ENCODE results near the gene PTPRD. TPM values are rescaled to one million over a fixed set of nuclear protein-coding genes. Genes with fewer than 3 reads are reported as not detected.
A peak's percentile ranks its signal among the peaks of the same experiment; 100 is the strongest.

Gene PTPRD
- total and polyA plus RNA-seq, 4 donors, result 97.4 to 229 (median 161) TPM

- no peak overlapping the region for H3K27ac ChIP-seq (ENCODE audit: low read depth, low read length)
- H3K27me3 ChIP-seq (ENCODE audit: control insufficient read depth, insufficient read depth, low read length), result no peaks in the 10 kb centered on the region
- no peaks in the 10 kb centered on the region for H3K9me3 ChIP-seq (ENCODE audit: control insufficient read depth, insufficient read depth, low read length)
- H3K4me1 ChIP-seq (ENCODE audit: control insufficient read depth, insufficient read depth, low read length), result no peaks in the 10 kb centered on the region
- H3K4me3 ChIP-seq (ENCODE audit: low read depth, low read length), result no peak overlapping the region
- H3K36me3 ChIP-seq (ENCODE audit: control insufficient read depth, insufficient read depth, low read length), result no peaks in the 10 kb centered on the region
- no peak for DNase-seq (ENCODE audit: low read depth in 4 of 6, low spot score in 6 of 6)
- WGBS (ENCODE audit: insufficient coverage), result no CpG with 5 or more reads among the region's 4 CpGs
Measured at GRCh38 chr9:9754186-9754585, 858.6 kb downstream of the PTPRD start.

GRCh38 chr9:9753266-9753665 lies 859.5 kb downstream of the PTPRD start:
- no peaks in the 10 kb centered on the region for H3K9me3 ChIP-seq (ENCODE audit: control insufficient read depth, insufficient read depth, low read length)
- no CpG with 5 or more reads among the region's 3 CpGs for WGBS (ENCODE audit: insufficient coverage)
- H3K4me3 ChIP-seq (ENCODE audit: low read depth, low read length), result no peak overlapping the region
- no peak overlapping the region for H3K27ac ChIP-seq (ENCODE audit: low read depth, low read length)
- H3K4me1 ChIP-seq (ENCODE audit: control insufficient read depth, insufficient read depth, low read length), result no peaks in the 10 kb centered on the region
- H3K27me3 ChIP-seq (ENCODE audit: control insufficient read depth, insufficient read depth, low read length), result no peaks in the 10 kb centered on the region
- no peaks in the 10 kb centered on the region for H3K36me3 ChIP-seq (ENCODE audit: control insufficient read depth, insufficient read depth, low read length)
- peak in 1 of 6 donors; percentile 6 for DNase-seq (ENCODE audit: low read depth in 4 of 6, low spot score in 6 of 6)

- Histone ChIP-seq H3K4me1 (ENCODE audit: control insufficient read depth, insufficient read depth, low read length) (no peaks in the 10 kb centered on the region), H3K4me3 (ENCODE audit: low read depth, low read length) (no peak overlapping the region), H3K9me3 (ENCODE audit: control insufficient read depth, insufficient read depth, low read length) (no peaks in the 10 kb centered on the region), H3K27me3 (ENCODE audit: control insufficient read depth, insufficient read depth, low read length) (no peaks in the 10 kb centered on the region), H3K36me3 (ENCODE audit: control insufficient read depth, insufficient read depth, low read length) (no peaks in the 10 kb centered on the region), H3K27ac (ENCODE audit: low read depth, low read length) (no peak overlapping the region)
- no CpG with 5 or more reads among the region's 2 CpGs for WGBS (ENCODE audit: insufficient coverage)
- peak in 1 of 6 donors; percentile 18 for DNase-seq (ENCODE audit: low read depth in 4 of 6, low spot score in 6 of 6)
Measured at GRCh38 chr9:9752722-9753121, 860.1 kb downstream of the PTPRD start.

GRCh38 chr9:9751996-9752395 lies 860.8 kb downstream of the PTPRD start:
- DNase-seq (ENCODE audit: low read depth in 4 of 6, low spot score in 6 of 6), result peak in 1 of 6 donors; percentile 52
- 43% methylated on average over 1 of the region's 4 CpGs for WGBS (ENCODE audit: insufficient coverage)
- H3K4me3 ChIP-seq (ENCODE audit: low read depth, low read length), result no peak overlapping the region
- H3K27ac ChIP-seq (ENCODE audit: low read depth, low read length), result no peak overlapping the region
- H3K4me1 ChIP-seq (ENCODE audit: control insufficient read depth, insufficient read depth, low read length), result no peaks in the 10 kb centered on the region
- H3K9me3 ChIP-seq (ENCODE audit: control insufficient read depth, insufficient read depth, low read length), result no peaks in the 10 kb centered on the region
- no peaks in the 10 kb centered on the region for H3K27me3 ChIP-seq (ENCODE audit: control insufficient read depth, insufficient read depth, low read length)
- H3K36me3 ChIP-seq (ENCODE audit: control insufficient read depth, insufficient read depth, low read length), result no peaks in the 10 kb centered on the region

GRCh38 chr9:9750719-9751118 lies 862.1 kb downstream of the PTPRD start:
- Histone ChIP-seq H3K27ac (ENCODE audit: low read depth, low read length) (no peak overlapping the region), H3K9me3 (ENCODE audit: control insufficient read depth, insufficient read depth, low read length) (no peaks in the 10 kb centered on the region), H3K36me3 (ENCODE audit: control insufficient read depth, insufficient read depth, low read length) (no peaks in the 10 kb centered on the region), H3K27me3 (ENCODE audit: control insufficient read depth, insufficient read depth, low read length) (no peaks in the 10 kb centered on the region), H3K4me1 (ENCODE audit: control insufficient read depth, insufficient read depth, low read length) (no peaks in the 10 kb centered on the region), H3K4me3 (ENCODE audit: low read depth, low read length) (no peak overlapping the region)
- WGBS (ENCODE audit: insufficient coverage), result 93% methylated on average over 3 of the region's 3 CpGs
- no peak for DNase-seq (ENCODE audit: low read depth in 4 of 6, low spot score in 6 of 6)

GRCh38 chr9:9749591-9749990 lies 863.2 kb downstream of the PTPRD start:
- no peak for DNase-seq (ENCODE audit: low read depth in 4 of 6, low spot score in 6 of 6)
- Histone ChIP-seq H3K27ac (ENCODE audit: low read depth, low read length) (no peak overlapping the region), H3K9me3 (ENCODE audit: control insufficient read depth, insufficient read depth, low read length) (no peaks in the 10 kb centered on the region), H3K27me3 (ENCODE audit: control insufficient read depth, insufficient read depth, low read length) (no peaks in the 10 kb centered on the region), H3K4me3 (ENCODE audit: low read depth, low read length) (no peak overlapping the region), H3K4me1 (ENCODE audit: control insufficient read depth, insufficient read depth, low read length) (no peaks in the 10 kb centered on the region), H3K36me3 (ENCODE audit: control insufficient read depth, insufficient read depth, low read length) (no peaks in the 10 kb centered on the region)
- WGBS (ENCODE audit: insufficient coverage), result no CpG with 5 or more reads among the region's 1 CpG

GRCh38 chr9:9747787-9748186 lies 865.0 kb downstream of the PTPRD start:
- no peak overlapping the region for H3K27ac ChIP-seq (ENCODE audit: low read depth, low read length)
- WGBS (ENCODE audit: insufficient coverage), result 100% methylated on average over 2 of the region's 4 CpGs
- no peak overlapping the region for H3K4me3 ChIP-seq (ENCODE audit: low read depth, low read length)
- no peaks in the 10 kb centered on the region for H3K9me3 ChIP-seq (ENCODE audit: control insufficient read depth, insufficient read depth, low read length)
- no peak for DNase-seq (ENCODE audit: low read depth in 4 of 6, low spot score in 6 of 6)
- H3K36me3 ChIP-seq (ENCODE audit: control insufficient read depth, insufficient read depth, low read length), result no peaks in the 10 kb centered on the region
- no peaks in the 10 kb centered on the region for H3K4me1 ChIP-seq (ENCODE audit: control insufficient read depth, insufficient read depth, low read length)
- H3K27me3 ChIP-seq (ENCODE audit: control insufficient read depth, insufficient read depth, low read length), result no peaks in the 10 kb centered on the region

GRCh38 chr9:9746826-9747225 lies 866.0 kb downstream of the PTPRD start:
- H3K27me3 ChIP-seq (ENCODE audit: control insufficient read depth, insufficient read depth, low read length), result no peaks in the 10 kb centered on the region
- no peak for DNase-seq (ENCODE audit: low read depth in 4 of 6, low spot score in 6 of 6)
- 50% methylated on average over 1 of the region's 1 CpG for WGBS (ENCODE audit: insufficient coverage)
- H3K4me3 ChIP-seq (ENCODE audit: low read depth, low read length), result no peak overlapping the region
- H3K27ac ChIP-seq (ENCODE audit: low read depth, low read length), result no peak overlapping the region
- no peaks in the 10 kb centered on the region for H3K4me1 ChIP-seq (ENCODE audit: control insufficient read depth, insufficient read depth, low read length)
- H3K9me3 ChIP-seq (ENCODE audit: control insufficient read depth, insufficient read depth, low read length), result no peaks in the 10 kb centered on the region
- H3K36me3 ChIP-seq (ENCODE audit: control insufficient read depth, insufficient read depth, low read length), result no peaks in the 10 kb centered on the region

GRCh38 chr9:9743822-9744221 lies 869.0 kb downstream of the PTPRD start:
- WGBS (ENCODE audit: insufficient coverage), result 100% methylated on average over 3 of the region's 7 CpGs
- DNase-seq (ENCODE audit: low read depth in 4 of 6, low spot score in 6 of 6), result no peak
- H3K4me3 ChIP-seq (ENCODE audit: low read depth, low read length), result no peak overlapping the region
- no peaks in the 10 kb centered on the region for H3K27me3 ChIP-seq (ENCODE audit: control insufficient read depth, insufficient read depth, low read length)
- no peaks in the 10 kb centered on the region for H3K4me1 ChIP-seq (ENCODE audit: control insufficient read depth, insufficient read depth, low read length)
- H3K27ac ChIP-seq (ENCODE audit: low read depth, low read length), result no peak overlapping the region
- no peaks in the 10 kb centered on the region for H3K36me3 ChIP-seq (ENCODE audit: control insufficient read depth, insufficient read depth, low read length)
- no peaks in the 10 kb centered on the region for H3K9me3 ChIP-seq (ENCODE audit: control insufficient read depth, insufficient read depth, low read length)

- Histone ChIP-seq H3K36me3 (ENCODE audit: control insufficient read depth, insufficient read depth, low read length) (no peaks in the 10 kb centered on the region), H3K4me3 (ENCODE audit: low read depth, low read length) (no peak overlapping the region), H3K9me3 (ENCODE audit: control insufficient read depth, insufficient read depth, low read length) (no peaks in the 10 kb centered on the region), H3K4me1 (ENCODE audit: control insufficient read depth, insufficient read depth, low read length) (no peaks in the 10 kb centered on the region), H3K27me3 (ENCODE audit: control insufficient read depth, insufficient read depth, low read length) (no peaks in the 10 kb centered on the region), H3K27ac (ENCODE audit: low read depth, low read length) (no peak overlapping the region)
- WGBS (ENCODE audit: insufficient coverage), result no CpG with 5 or more reads among the region's 3 CpGs
- DNase-seq (ENCODE audit: low read depth in 4 of 6, low spot score in 6 of 6), result no peak
Measured at GRCh38 chr9:9730174-9730573, 882.6 kb downstream of the PTPRD start.

Data from spinal cord (tissue), 10 donors.